Cerebellar cortex (tissue), 1 donor: ENCODE measurements around the gene PLA2G2E.

Experiments used
- DNase-seq: peaks from one replicate; pipeline ENCODE4 v3.0.0-alpha.2; 2015; ENCODE audit warnings: low spot score

The PLA2G2E gene, protein sequence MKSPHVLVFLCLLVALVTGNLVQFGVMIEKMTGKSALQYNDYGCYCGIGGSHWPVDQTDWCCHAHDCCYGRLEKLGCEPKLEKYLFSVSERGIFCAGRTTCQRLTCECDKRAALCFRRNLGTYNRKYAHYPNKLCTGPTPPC

DNA sequence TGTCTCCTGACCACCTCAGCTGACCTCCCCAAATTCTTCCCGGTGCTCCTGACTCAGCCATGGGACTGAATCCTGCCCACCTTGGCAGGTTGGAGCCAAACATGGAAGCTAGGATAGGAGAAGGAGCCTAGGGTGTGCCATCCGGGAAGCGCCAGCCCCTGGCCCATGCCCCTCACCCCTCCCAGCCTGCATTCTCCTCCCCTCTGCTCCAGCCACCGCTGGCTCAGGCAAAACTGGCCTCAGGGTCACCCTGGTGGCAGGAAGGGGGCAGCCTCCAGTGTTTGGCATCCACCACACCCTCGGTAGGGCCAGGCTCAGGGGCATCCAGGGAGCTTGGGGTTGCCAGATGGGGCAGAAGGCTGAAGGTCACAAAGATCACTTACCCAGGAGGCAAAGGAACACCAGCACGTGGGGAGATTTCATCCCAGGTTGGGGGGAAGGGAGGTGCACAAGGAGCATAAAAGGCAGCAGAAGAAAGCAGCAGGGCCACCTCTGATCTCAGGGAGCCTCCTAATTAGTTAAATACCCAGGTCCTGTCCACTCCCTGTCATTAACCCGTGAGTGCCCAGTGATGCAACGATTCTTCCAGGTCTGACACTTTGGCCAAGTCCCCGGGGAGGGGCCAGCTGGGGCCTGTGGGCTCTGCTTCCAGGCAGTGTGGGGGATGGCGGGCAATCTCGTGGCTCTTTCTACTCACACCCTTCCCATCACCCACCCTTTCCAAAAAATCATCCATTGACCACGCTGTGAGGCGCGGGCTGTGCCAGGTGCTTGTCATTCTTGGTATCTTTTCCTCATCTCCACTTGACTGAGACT is at the start of gene PLA2G2E:
TSS of gene PLA2G2E (minus strand) at position 481 of the 816 bp plus-strand sequence. CDS start at position 423, 58 bp downstream.
- DNase-seq: no peak

DNA sequence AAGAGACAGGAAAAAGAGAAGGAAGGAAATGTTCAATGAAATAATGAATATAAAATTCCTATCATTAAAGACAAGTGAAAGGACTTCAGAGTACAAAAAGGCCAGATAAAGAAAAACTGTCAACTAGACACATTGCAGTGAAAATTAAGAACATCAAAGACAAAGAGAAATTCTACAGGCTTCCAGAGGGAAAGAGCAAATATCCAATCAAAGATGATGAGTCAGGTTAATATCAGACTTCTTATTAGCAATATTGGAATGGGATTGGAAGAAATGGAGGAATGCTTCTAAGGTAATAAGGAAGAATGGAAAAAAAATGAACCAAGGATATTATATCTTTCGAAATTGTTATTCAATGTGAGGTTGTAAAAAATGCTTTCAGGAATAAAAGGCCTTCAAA is 48.2 kb upstream of the PLA2G2E start:
- DNase-seq: no peak

DNA sequence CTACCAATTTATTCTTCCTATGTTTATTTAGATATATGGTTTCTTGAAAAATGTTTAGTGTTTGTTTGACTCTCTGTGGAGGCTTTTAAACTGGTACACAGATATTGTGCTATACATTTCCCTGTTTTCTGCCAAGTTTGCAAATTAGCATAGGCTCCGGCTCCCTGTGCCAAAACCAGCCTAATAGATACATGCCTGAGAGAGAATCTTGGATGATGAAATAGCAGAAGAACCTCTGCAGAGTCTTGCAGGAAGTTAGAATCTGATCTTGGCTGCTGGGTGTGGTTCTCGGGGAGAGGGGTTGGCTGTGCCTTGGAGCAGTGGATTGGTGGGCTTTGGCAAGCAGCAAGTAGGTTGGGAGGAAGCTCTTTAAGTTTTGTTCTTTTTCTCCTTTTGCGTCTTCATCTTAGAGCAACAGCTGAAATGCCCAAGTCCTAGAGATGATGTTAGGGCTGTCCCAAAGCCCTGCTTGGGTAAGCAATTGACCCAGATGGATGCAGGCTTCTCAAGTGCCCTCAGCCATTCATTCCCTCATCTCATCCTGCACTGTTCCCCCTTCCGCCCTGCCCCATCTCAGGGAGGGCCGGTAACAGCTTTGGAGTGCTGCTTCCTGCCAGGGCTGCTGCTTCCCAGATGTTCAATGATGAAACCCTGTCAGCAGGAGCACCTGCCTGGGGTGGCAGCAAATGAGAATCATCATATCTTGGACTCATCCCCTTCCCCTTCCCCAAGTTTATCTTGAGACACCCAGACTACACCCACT is 46.7 kb upstream of the PLA2G2E start:
- DNase-seq: no peak

DNA sequence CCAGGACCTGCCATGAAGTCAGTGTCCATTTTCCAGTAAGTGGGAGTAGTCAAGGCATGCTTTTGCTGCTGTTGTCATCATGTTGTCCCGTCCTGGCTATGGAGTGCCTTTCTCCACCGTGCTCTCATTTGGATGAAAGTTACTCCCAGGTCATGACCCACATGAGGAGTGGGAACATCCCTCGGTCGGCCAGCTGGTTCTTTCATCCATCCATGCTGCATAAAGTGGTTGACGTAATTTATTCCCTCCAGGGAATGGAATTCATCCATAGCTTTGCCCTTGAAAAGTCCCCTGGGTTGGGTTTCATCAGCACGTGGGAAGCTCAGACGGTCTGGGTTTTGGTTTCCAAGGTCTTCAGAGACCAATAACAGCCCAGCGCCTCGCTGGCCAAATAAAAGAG is 44.4 kb upstream of the PLA2G2E start:
- no peak for DNase-seq

DNA sequence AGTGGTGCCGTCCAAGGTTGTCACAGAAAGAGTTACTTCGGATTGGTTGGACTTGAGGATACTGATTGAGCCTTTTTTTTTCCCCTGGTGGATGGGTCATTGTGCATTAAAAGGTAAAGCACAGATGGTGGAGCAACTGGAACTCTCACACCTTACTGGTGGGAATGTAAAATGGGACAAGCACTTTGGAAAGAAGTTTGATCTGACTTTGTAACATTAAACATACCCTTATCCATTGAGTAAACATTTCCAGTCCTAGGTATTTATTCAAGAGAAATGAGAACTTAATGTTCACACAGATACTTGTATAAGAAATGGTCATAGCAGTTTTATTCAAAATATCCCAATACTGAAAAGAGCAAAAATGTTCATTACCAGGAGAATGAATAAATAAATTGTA is 41.1 kb upstream of the PLA2G2E start:
- DNase-seq: no peak

DNA sequence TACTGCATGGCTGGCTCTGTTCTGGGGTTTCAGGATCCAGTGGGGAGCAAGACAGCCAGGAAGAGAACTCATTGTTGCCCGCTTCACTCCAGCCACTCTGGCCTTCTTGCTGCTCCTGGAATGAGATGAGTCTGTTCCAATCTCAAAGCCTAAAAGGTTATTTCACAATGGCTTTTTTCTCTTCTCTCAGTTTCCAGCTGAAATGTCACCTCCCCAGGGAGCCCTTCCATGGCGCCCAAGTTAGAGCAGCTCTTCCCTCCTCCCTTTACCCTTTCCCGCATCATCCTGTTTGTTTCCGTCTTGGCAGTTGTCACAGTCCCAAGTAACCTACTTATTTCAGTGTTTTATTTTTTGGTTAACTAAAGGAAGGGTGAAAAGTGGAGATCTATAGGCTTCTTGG is 40.2 kb upstream of the PLA2G2E start:
- DNase-seq: no peak

DNA sequence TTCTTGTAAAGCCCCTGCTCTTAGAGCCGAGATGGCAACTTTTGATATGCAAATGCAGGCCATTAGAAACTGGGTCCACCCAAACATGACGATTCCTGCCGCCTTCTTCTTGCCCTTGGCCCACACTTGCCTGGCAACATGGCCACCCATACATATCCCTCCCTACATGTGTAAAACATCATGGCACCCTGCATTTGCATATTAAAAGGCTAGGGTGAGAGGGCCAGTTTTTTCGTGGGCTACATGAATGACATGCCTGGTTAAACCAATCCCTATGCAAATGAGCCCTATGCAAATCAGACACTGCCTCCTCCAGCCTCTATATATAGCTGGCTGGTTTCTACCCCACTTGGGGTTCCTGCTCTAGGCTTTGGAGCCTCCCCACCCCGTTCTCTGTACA is 37.2 kb upstream of the PLA2G2E start:
- DNase-seq: no peak

DNA sequence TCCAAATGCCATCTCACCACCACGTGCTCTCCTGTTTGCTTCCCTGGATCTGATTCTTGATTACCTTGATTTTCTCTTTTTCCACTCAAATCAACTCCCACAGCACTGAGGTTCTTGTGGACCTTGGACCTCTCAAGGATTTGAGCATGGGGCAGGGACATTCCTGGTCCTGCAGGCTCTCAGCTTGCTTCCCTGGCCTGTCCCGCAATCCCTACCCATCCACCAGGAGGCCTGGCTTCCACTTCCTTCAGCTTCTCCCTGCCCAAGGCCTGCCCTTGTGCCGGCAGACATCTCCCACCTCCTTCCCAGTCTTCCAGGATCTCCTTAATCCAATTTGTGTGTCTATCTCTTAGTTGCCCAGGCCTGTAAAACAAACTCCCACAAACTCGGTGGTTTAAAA is 34.4 kb upstream of the PLA2G2E start:
- no peak for DNase-seq

DNA sequence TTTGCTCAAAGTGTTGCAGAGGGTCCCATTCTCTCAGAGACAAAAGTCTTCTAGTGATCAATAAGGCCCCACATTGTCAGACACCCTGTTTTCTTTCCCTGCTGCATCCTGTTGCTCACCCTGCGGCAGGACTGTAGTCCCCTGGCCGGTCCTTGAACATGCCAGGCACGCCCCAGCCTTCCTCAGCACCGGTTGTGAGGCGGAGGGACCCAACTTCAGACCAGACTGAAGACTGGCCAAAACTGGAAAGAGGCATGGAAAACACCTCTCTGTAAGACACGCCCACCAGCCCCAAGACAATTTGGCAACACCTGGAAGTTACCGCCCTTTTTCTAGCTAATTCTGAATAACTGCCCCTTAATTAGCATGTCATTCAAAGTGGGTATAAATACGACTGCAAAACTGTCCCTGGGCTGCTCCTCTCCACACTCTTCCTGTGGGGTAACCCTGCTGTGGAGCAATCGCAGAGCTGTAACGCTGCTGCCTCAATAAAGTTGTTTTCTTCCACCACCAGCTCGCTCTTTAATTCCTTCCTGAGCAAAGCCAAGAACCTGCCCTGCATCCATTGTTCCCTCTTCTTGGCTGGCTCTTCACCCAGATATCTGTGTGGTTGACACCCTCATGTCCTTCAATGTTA is 32.2 kb upstream of the PLA2G2E start:
- no peak for DNase-seq

DNA sequence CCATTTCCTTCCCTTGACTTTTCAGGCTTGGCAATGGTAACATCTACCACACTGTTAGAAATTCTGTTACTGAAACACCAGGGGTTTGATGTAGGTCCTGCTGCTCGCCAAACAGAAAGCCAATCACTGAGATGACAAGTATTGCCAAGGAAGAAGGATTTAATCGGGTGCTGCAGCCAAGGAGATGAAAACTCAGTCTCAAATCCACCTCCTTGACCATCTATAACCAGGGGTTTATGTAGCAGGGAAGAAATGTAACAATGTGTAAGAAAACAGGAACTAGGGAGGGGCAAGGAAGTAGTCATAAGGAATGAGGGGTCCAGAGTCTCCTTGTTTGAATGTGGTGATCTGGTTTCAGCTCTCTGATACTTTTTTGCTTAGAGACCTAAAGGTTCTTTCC is 30.6 kb upstream of the PLA2G2E start:
- no peak for DNase-seq

DNA sequence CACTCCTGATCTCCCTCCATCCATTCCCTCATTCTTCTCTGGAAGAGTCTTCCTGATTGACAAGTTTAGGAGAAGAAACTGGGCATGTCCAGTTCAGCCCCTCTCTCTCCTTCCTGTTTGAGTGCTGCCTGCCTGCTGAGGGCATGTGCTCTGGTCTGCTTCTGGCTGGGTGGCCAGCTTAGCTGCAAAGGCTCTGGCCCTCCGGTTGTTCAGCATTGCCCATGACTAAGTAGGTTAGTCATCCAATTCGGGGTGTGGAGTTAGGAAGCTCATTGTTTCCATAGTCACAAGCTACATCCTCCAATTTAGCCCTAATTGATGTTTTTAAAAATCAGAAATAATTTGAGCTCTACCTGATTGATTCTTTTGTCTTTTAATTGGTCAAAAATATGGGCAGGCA is 25.6 kb upstream of the PLA2G2E start:
- no peak for DNase-seq

DNA sequence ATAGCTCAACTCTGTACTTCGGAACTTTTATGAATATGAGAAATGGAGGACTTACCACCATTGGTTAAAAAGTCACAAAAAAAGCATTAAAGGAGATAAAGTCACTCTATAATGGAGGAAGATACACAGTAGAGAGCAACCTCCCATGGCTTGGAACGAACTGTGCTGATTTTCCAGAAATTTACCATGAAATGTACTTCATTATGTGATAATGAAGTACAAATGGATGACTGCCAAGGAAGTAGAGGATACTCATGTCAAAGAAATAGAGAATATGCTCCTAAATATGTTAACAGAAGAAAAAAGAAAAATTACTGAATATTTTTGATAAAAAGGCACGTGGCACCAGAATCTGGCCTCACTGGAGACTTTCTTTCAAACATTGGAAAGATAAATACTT is 23.6 kb upstream of the PLA2G2E start:
- DNase-seq: no peak

DNA sequence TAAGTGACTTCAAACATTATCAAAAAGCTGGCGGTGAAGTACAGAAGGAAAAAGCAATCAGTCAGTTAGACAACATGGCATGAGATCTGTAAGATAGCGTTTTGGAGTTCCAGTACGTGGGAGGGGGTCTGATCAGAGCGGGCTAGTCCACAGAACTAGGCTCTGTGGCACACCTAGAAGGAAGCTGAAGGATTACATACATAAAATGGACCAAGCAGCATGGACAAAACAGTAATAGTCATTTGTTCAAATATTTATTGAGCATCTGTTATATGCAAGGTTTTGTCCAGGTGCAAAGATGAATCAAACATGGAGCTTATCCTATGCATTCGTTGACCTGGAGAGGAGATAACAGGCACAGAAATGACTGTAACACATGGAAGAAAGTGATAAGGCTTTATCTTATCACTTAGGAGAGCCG is 22.9 kb upstream of the PLA2G2E start:
- no peak for DNase-seq

DNA sequence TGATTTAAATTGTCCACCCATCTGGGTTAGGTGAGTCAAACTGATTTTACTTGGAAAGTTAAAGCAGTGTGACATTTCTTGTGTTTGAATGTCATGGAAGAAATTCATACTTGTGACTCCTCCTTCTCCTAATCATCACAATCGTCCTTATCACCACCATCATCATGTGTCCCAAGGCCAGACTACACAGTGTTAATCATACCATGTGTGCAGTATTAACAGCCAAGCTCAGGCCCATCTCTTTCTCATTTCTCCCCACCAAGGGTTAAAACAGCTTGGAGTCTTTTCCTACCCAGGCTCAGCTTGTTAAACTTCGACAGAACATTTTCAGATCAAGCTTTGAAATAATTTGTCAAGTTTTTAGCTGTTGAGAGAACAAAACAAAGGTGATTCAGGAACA is 22.5 kb upstream of the PLA2G2E start:
- no peak for DNase-seq

DNA sequence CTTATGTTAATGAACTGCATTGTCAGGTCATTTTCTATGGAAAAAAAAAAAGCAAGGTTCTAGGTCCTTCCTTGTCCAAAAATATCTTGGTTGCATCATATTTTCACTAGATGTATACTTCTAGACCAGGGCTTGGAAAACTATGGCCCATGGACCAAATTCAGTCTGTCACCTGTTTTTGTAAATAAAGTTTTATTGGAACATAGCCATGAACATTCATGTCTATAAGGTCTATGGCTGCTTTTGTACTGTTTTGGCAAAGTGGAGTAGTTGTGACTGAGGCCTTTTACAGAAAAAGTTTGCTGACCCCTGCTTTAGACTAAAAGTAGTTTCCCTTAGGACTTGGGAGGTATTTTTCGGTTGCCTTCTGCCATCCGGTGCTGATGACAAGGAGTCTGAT is 19.2 kb upstream of the PLA2G2E start:
- no peak for DNase-seq

DNA sequence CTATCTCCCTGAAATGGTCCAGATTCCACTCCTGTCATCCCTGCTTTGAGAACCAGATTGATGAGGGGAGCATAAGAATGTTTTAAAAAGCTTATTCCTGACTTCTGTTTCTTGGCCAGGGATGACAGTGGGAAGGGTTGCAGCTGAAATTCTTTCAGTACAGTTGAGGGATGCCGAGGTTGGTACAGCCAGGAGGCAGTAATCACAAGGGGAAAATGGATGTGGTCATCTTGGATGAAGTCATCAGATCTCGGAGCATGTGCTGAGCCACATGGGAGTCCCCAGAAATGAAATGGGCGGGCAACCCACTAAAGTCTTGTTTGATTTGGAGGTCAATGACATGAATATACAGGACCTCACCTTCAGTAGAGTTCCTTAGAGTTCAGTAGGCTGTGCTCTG is 18.7 kb upstream of the PLA2G2E start:
- no peak for DNase-seq

DNA sequence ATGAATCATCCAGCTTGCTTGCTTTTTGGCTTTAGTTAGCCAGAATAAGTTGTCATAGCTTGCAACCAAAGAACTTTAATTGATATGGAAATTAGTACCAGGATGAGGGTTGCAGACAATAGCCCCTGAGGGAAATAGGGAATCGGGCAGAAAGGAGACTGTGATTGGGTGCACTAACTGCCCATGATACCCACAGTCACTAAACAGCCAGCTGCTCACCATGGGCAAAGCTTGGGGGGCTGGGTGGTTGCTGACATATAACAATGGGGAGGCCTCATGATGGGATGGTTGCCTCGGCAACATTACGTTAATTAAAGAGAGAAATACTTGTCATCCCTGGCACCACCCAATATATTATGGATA is 17.8 kb upstream of the PLA2G2E start:
- DNase-seq: no peak

DNA sequence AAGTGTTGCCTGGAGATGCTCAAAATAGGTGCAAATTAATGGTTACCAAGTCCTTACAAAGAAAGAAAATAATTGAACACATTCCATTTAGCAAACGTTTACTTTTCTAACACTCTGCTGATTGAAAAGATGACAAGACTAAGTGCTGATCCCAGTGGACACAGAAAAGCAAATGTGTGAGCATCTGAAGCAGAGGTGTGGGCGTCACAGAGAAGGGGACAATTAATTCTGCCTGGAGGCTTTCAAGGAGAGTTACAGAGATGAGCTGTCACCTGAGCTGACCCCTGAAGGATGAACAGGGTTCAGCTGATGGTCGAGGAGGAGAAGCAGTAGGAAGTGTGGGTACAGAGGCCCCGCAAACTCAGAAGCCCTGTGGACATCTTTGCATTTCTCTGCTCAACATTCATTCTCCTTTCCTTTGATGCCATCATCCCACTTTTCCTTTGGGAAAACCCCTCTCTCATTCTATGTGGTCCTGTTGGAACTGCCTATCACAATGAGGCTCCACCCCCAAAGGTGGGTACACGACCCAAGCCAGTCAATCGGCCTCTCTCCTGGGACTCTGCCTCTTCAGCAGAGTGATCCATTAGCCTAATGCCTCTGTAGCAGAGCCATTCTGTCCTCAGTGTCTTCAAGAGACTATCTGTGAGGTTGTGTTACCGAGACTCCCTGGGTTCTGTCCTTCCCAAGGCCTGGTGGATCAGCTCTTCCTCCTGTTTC is 17.2 kb upstream of the PLA2G2E start:
- DNase-seq: no peak

DNA sequence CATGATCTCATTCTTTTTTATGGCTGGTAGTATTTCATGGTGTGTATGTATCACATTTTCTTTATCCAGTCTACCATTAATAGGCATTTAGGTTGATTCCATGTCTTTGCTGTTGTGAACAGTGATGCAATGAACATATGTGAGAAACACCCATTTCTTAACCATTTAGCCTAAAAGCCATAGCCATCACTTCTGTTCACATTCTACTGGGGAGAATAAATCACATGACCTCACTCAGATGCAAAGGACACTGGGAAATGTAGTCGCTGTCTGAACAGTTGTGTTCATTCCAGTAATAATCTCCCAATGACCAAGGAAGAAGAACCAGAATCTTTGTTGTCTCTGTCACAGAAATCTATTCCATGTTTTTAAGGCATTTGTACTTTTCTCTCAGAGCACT is 15.1 kb upstream of the PLA2G2E start:
- DNase-seq: no peak

DNA sequence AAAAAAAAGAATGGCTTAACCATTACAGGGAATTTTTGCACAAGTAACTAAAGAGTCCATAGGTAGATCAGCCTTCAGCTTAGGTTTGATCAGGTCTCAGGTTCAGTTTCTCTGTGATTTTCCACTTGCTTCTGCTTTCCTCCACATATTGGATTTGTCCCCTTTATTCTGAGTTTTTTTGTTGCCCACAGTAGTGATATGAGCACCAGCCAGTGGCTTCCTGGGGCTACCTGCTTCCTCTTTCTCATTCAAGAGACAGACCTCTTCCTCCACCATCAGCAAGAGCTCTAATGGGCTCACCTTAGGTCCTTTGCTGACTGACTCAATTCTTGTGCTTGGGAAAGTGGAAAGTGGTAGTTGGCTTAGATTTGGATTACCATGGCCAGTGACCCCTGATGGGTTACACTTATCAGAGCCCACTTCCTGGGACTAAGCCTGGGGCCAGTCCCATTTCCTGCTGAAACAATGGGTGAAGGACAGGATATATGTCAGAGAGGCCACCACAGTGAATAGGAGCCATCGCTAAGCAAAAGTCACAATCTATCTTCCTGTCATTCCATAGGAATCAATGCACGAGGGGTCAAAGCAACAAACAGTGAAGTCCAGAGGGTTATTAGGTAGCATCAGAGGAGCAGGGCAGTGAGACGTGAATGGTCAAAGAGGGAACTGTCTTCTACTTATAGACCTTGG is 12.8 kb upstream of the PLA2G2E start:
- DNase-seq: no peak

DNA sequence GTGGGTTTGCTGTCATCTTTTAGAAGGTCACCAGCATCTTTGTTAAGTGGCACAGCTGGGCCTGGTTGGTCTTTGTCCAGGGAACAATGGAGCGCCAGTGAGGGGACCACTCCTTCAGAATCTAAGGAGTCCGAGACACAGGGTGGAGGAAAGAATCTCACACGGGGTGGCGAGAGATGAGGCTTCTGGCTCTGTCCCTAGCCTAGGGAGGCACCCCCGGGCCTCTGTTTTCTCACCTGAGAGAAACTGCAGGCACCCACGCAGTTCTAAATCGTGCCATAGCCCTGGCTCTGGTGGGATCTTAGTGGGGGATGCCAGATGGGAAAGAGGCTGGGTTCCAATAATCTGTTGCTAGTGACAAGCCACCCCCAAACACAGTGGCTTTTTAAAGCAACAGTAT is 10.9 kb upstream of the PLA2G2E start:
- no peak for DNase-seq

DNA sequence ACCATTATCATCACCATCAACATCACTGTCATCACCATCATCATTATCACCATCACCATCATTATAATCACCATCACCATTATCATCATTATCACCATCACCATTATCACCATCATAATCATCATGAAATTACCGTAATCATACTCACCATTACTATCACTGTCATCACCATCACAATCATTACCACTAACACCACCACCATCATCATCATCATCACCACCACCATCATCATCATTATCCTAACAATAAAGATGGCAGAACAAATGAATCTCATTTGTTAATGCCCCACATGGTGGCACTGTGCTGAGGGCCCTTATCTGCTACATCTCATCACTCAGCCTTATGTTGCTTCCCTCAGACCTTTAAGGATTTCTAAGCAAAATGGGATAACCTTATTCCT is 9.4 kb upstream of the PLA2G2E start:
- DNase-seq: no peak
